Measurements from ENCODE around the gene GFI1B. TPM values are rescaled to one million over a fixed set of nuclear protein-coding genes. Genes with fewer than 3 reads are reported as not detected.

Gene GFI1B
- polyA plus RNA-seq, 1 donor from 2014 or later, result not detected

DNA sequence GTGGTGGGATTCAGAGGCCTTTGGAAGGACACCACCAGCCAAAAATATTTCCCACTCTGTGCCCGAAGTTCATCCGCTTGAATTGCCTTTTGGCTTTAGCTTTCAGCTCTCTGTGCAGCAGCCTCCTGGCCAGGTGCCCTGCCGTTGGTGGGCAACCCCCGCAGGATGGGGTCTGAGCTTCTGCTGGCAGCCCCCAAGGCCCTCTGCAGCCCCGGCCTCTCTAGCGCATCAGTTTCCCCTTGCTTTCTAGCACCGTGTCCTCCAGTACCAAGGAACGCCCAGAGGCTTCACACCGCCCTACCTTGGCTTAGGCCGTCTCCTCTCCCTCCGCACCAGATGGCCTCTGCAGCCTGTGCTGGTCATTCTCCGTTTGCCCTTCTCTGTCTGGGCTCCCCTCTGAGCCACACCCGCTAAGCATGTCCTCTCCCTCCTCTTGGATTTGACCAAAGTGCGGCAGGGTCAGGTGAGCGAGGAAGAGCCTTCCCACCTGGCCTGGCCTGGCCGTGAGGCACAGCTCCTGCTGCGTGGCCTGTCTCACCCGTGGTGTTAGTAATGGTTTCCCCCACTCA, 29.9 kb upstream of the GFI1B start:
- Histone ChIP-seq H3K79me2 (replicated peaks; ENCODE audit: insufficient read depth, low read length) (peaks cover 8% of the 10 kb centered on the region), H3K9me3 (ENCODE audit: low read length) (no peaks in the 10 kb centered on the region), H4K20me1 (ENCODE audit: insufficient read depth) (no peaks in the 10 kb centered on the region), H3K9ac (ENCODE audit: low read length) (no peak overlapping the region), H3K27ac (ENCODE audit: low read length) (no peak overlapping the region), H3K27me3 (ENCODE audit: insufficient read depth, low read depth, low read length) (no peaks in the 10 kb centered on the region), H3F3A (ENCODE audit: insufficient read depth, low read length, poor library complexity, severe bottlenecking) (no peaks in the 10 kb centered on the region), H3K4me2 (ENCODE audit: low read length) (no peak overlapping the region), H2AFZ (ENCODE audit: low read depth, low read length) (no peak overlapping the region), H3K9me2 (ENCODE audit: insufficient read depth, low read length) (no peaks in the 10 kb centered on the region), H3K36me3 (ENCODE audit: insufficient read depth, low read length) (no peaks in the 10 kb centered on the region), H3K4me3 (ENCODE audit: low read length) (no peak overlapping the region)
- TF ChIP-seq RAD21 (conservative IDR thresholded peaks at IDR 0.05) (no peak), EZH2 (IDR thresholded peaks at IDR 0.05; ENCODE audit: borderline replicate concordance, insufficient read depth, low read length, poor library complexity, severe bottlenecking) (no peak)

DNA sequence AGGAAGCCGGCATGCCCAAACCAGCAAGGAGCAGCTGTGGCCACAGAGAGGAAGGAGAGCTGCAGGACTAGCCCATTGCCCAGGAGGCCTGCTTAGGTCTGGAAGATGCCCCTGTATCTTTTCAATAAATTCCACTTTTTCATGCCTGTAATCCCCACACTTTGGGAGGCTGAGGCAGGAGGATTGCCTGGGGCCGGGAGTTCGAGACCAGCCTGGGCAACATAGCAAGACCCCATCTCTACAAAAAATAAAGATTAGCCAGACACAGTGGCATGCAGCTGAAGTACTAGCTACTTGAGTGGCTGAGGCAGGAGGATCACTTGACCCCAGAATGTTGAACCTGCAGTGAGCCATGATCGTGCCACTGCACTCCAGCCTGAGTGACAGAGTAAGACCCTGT, 28.8 kb upstream of the GFI1B start:
- Histone ChIP-seq H3K79me2 (replicated peaks; ENCODE audit: insufficient read depth, low read length) (no peaks in the 10 kb centered on the region), H3K4me2 (ENCODE audit: low read length) (no peak overlapping the region), H3K9ac (ENCODE audit: low read length) (no peak overlapping the region), H3K27ac (ENCODE audit: low read length) (no peak overlapping the region), H4K20me1 (ENCODE audit: insufficient read depth) (no peaks in the 10 kb centered on the region), H3K36me3 (ENCODE audit: insufficient read depth, low read length) (no peaks in the 10 kb centered on the region), H3K4me3 (ENCODE audit: low read length) (no peak overlapping the region), H2AFZ (ENCODE audit: low read depth, low read length) (no peak overlapping the region), H3K27me3 (ENCODE audit: insufficient read depth, low read depth, low read length) (no peaks in the 10 kb centered on the region), H3K9me2 (ENCODE audit: insufficient read depth, low read length) (no peaks in the 10 kb centered on the region), H3F3A (ENCODE audit: insufficient read depth, low read length, poor library complexity, severe bottlenecking) (no peaks in the 10 kb centered on the region), H3K9me3 (ENCODE audit: low read length) (no peaks in the 10 kb centered on the region)
- no peak for TF ChIP-seq SMC3 (conservative IDR thresholded peaks at IDR 0.05; ENCODE audit: poor library complexity)
- TF ChIP-seq POLR2AphosphoS5 (IDR thresholded peaks at IDR 0.05), result no peak
- TF ChIP-seq, protein P1, sequence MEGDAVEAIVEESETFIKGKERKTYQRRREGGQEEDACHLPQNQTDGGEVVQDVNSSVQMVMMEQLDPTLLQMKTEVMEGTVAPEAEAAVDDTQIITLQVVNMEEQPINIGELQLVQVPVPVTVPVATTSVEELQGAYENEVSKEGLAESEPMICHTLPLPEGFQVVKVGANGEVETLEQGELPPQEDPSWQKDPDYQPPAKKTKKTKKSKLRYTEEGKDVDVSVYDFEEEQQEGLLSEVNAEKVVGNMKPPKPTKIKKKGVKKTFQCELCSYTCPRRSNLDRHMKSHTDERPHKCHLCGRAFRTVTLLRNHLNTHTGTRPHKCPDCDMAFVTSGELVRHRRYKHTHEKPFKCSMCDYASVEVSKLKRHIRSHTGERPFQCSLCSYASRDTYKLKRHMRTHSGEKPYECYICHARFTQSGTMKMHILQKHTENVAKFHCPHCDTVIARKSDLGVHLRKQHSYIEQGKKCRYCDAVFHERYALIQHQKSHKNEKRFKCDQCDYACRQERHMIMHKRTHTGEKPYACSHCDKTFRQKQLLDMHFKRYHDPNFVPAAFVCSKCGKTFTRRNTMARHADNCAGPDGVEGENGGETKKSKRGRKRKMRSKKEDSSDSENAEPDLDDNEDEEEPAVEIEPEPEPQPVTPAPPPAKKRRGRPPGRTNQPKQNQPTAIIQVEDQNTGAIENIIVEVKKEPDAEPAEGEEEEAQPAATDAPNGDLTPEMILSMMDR (IDR thresholded peaks at IDR 0.05; ENCODE audit: poor library complexity, severe bottlenecking), result no peak
- TF ChIP-seq, protein P2, sequence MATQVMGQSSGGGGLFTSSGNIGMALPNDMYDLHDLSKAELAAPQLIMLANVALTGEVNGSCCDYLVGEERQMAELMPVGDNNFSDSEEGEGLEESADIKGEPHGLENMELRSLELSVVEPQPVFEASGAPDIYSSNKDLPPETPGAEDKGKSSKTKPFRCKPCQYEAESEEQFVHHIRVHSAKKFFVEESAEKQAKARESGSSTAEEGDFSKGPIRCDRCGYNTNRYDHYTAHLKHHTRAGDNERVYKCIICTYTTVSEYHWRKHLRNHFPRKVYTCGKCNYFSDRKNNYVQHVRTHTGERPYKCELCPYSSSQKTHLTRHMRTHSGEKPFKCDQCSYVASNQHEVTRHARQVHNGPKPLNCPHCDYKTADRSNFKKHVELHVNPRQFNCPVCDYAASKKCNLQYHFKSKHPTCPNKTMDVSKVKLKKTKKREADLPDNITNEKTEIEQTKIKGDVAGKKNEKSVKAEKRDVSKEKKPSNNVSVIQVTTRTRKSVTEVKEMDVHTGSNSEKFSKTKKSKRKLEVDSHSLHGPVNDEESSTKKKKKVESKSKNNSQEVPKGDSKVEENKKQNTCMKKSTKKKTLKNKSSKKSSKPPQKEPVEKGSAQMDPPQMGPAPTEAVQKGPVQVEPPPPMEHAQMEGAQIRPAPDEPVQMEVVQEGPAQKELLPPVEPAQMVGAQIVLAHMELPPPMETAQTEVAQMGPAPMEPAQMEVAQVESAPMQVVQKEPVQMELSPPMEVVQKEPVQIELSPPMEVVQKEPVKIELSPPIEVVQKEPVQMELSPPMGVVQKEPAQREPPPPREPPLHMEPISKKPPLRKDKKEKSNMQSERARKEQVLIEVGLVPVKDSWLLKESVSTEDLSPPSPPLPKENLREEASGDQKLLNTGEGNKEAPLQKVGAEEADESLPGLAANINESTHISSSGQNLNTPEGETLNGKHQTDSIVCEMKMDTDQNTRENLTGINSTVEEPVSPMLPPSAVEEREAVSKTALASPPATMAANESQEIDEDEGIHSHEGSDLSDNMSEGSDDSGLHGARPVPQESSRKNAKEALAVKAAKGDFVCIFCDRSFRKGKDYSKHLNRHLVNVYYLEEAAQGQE (IDR thresholded peaks at IDR 0.05; ENCODE audit: borderline replicate concordance), result no peak
- no peak for TF ChIP-seq RAD21 (conservative IDR thresholded peaks at IDR 0.05)
- no peak for TF ChIP-seq MXI1 (conservative IDR thresholded peaks at IDR 0.05; ENCODE audit: poor library complexity, severe bottlenecking)
- TF ChIP-seq TAF1 (IDR thresholded peaks at IDR 0.05; ENCODE audit: low read depth), result no peak
- TF ChIP-seq EP300 (conservative IDR thresholded peaks at IDR 0.05; ENCODE audit: poor library complexity, severe bottlenecking), result no peak

DNA sequence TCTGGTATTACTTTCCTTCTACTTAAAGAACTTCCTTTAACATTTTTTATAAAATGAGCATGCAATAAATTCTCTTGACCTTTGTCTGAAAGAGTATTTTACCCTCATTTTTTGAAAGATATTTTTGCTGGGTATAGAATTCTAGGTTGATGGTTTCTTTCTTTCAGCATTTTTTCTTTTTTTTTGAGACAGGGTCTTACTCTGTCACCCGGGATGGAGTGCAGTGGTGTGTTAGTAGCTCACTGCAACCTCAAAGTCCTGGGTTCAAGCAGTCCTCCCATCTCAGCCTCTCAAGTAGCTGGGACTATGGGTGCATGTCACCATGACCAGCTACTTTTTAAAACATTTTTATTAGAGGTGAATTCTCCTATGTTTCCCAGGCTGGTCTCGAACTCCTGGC, 23.4 kb upstream of the GFI1B start:
- H3K79me2 ChIP-seq (replicated peaks; ENCODE audit: insufficient read depth, low read length), result no peaks in the 10 kb centered on the region
- no peaks in the 10 kb centered on the region for H4K20me1 ChIP-seq (ENCODE audit: insufficient read depth)
- no peaks in the 10 kb centered on the region for H3K9me2 ChIP-seq (ENCODE audit: insufficient read depth, low read length)
- H2AFZ ChIP-seq (ENCODE audit: low read depth, low read length), result no peak overlapping the region
- no peaks in the 10 kb centered on the region for H3F3A ChIP-seq (ENCODE audit: insufficient read depth, low read length, poor library complexity, severe bottlenecking)
- no peak overlapping the region for H3K4me2 ChIP-seq (ENCODE audit: low read length)
- H3K36me3 ChIP-seq (ENCODE audit: insufficient read depth, low read length), result no peaks in the 10 kb centered on the region
- no peak overlapping the region for H3K4me3 ChIP-seq (ENCODE audit: low read length)
- H3K9ac ChIP-seq (ENCODE audit: low read length), result no peak overlapping the region
- TF ChIP-seq POLR2AphosphoS5 (IDR thresholded peaks at IDR 0.05) (no peak), SMC3 (conservative IDR thresholded peaks at IDR 0.05; ENCODE audit: poor library complexity) (no peak), RAD21 (conservative IDR thresholded peaks at IDR 0.05) (no peak), TAF1 (IDR thresholded peaks at IDR 0.05; ENCODE audit: low read depth) (no peak), EZH2 (IDR thresholded peaks at IDR 0.05; ENCODE audit: borderline replicate concordance, insufficient read depth, low read length, poor library complexity, severe bottlenecking) (no peak), MXI1 (conservative IDR thresholded peaks at IDR 0.05; ENCODE audit: poor library complexity, severe bottlenecking) (no peak), EP300 (conservative IDR thresholded peaks at IDR 0.05; ENCODE audit: poor library complexity, severe bottlenecking) (no peak)
- TF ChIP-seq, protein P2 (IDR thresholded peaks at IDR 0.05; ENCODE audit: borderline replicate concordance), result no peak
- TF ChIP-seq, protein P1 (IDR thresholded peaks at IDR 0.05; ENCODE audit: poor library complexity, severe bottlenecking), result no peak
- H3K27me3 ChIP-seq (ENCODE audit: insufficient read depth, low read depth, low read length), result no peaks in the 10 kb centered on the region
- H3K9me3 ChIP-seq (ENCODE audit: low read length), result no peaks in the 10 kb centered on the region
- H3K27ac ChIP-seq (ENCODE audit: low read length), result no peak overlapping the region
